ENCODE results near the gene RMND5B. TPM values are rescaled to one million over a fixed set of nuclear protein-coding genes. Genes with fewer than 3 reads are reported as not detected.
"Not testable (repeated sequence)": the region's sequence is repeated elsewhere in the genome, so short reads cannot be mapped to it uniquely, and the experiment has no call there.

Gene RMND5B
- polyA plus RNA-seq, 2 donors: 75.2 to 90.8 TPM

GRCh38 chr5:178196281-178196812, 65.5 kb downstream of the RMND5B start:
- Histone ChIP-seq H3K4me1 (ENCODE audit: control insufficient read depth in 2 of 2, insufficient read depth in 2 of 2, low read length in 1 of 2) (peaks cover 0 to 10% of the 10 kb centered on the region in 2 donors), H3K27me3 (ENCODE audit: control insufficient read depth in 1 of 2, insufficient read depth in 2 of 2, low read length in 2 of 2) (no peaks in the 10 kb centered on the region), H3K4me3 (ENCODE audit: low read depth in 1 of 2, low read length in 2 of 2) (no peak overlapping the region), H3K36me3 (ENCODE audit: control insufficient read depth in 2 of 2, insufficient read depth in 2 of 2, low read length in 1 of 2) (no peaks in the 10 kb centered on the region), H3K27ac (ENCODE audit: low read depth in 2 of 2, low read length in 1 of 2) (no peak overlapping the region), H3K9me3 (ENCODE audit: control insufficient read depth in 2 of 2, insufficient read depth in 1 of 2, low read depth in 1 of 2, low read length in 1 of 2) (no peaks in the 10 kb centered on the region)
- WGBS, 2 donors: 80 to 82% methylated on average over 7 of the region's 7 CpGs

- 79 to 87% methylated on average over 8 of the region's 8 CpGs for WGBS, 2 donors
- Histone ChIP-seq H3K36me3 (ENCODE audit: control insufficient read depth in 2 of 2, insufficient read depth in 2 of 2, low read length in 1 of 2) (no peaks in the 10 kb centered on the region), H3K9me3 (ENCODE audit: control insufficient read depth in 2 of 2, insufficient read depth in 1 of 2, low read depth in 1 of 2, low read length in 1 of 2) (no peaks in the 10 kb centered on the region), H3K4me1 (ENCODE audit: control insufficient read depth in 2 of 2, insufficient read depth in 2 of 2, low read length in 1 of 2) (peaks cover 0 to 13% of the 10 kb centered on the region in 2 donors), H3K27ac (ENCODE audit: low read depth in 2 of 2, low read length in 1 of 2) (no peak overlapping the region), H3K27me3 (ENCODE audit: control insufficient read depth in 1 of 2, insufficient read depth in 2 of 2, low read length in 2 of 2) (no peaks in the 10 kb centered on the region), H3K4me3 (ENCODE audit: low read depth in 1 of 2, low read length in 2 of 2) (no peak overlapping the region)
These were observed 66.2 kb downstream of the RMND5B start for GRCh38 chr5:178196986-178197385.

- 75 to 88% methylated on average over 11 of the region's 11 CpGs for WGBS, 2 donors
- H3K4me1 ChIP-seq (ENCODE audit: control insufficient read depth in 2 of 2, insufficient read depth in 2 of 2, low read length in 1 of 2): peaks cover 0 to 15% of the 10 kb centered on the region in 2 donors
- H3K27me3 ChIP-seq (ENCODE audit: control insufficient read depth in 1 of 2, insufficient read depth in 2 of 2, low read length in 2 of 2); H3K36me3 ChIP-seq (ENCODE audit: control insufficient read depth in 2 of 2, insufficient read depth in 2 of 2, low read length in 1 of 2); H3K4me3 ChIP-seq (ENCODE audit: low read depth in 1 of 2, low read length in 2 of 2); H3K9me3 ChIP-seq (ENCODE audit: control insufficient read depth in 2 of 2, insufficient read depth in 1 of 2, low read depth in 1 of 2, low read length in 1 of 2); H3K27ac ChIP-seq (ENCODE audit: low read depth in 2 of 2, low read length in 1 of 2): not testable (repeated sequence)
These were observed 67.3 kb downstream of the RMND5B start for GRCh38 chr5:178198151-178198550.

GRCh38 chr5:178198706-178199105, 67.9 kb downstream of the RMND5B start:
- no peak overlapping the region for H3K4me3 ChIP-seq (ENCODE audit: low read depth in 1 of 2, low read length in 2 of 2)
- 79 to 81% methylated on average over 10 to 11 of the region's 11 CpGs for WGBS, 2 donors
- H3K36me3 ChIP-seq (ENCODE audit: control insufficient read depth in 2 of 2, insufficient read depth in 2 of 2, low read length in 1 of 2): no peaks in the 10 kb centered on the region
- no peaks in the 10 kb centered on the region for H3K27me3 ChIP-seq (ENCODE audit: control insufficient read depth in 1 of 2, insufficient read depth in 2 of 2, low read length in 2 of 2)
- H3K4me1 ChIP-seq (ENCODE audit: control insufficient read depth in 2 of 2, insufficient read depth in 2 of 2, low read length in 1 of 2): peaks cover 0 to 11% of the 10 kb centered on the region in 2 donors
- H3K9me3 ChIP-seq (ENCODE audit: control insufficient read depth in 2 of 2, insufficient read depth in 1 of 2, low read depth in 1 of 2, low read length in 1 of 2): no peaks in the 10 kb centered on the region
- H3K27ac ChIP-seq (ENCODE audit: low read depth in 2 of 2, low read length in 1 of 2): no peak overlapping the region

- WGBS, 2 donors: 52 to 62% methylated on average over 12 of the region's 12 CpGs
- no peaks in the 10 kb centered on the region for H3K27me3 ChIP-seq (ENCODE audit: control insufficient read depth in 1 of 2, insufficient read depth in 2 of 2, low read length in 2 of 2)
- H3K27ac ChIP-seq (ENCODE audit: low read depth in 2 of 2, low read length in 1 of 2): peak overlapping the region in 1 of 2 donors; percentile 50
- peaks cover 0 to 7% of the 10 kb centered on the region in 2 donors for H3K4me1 ChIP-seq (ENCODE audit: control insufficient read depth in 2 of 2, insufficient read depth in 2 of 2, low read length in 1 of 2)
- no peaks in the 10 kb centered on the region for H3K9me3 ChIP-seq (ENCODE audit: control insufficient read depth in 2 of 2, insufficient read depth in 1 of 2, low read depth in 1 of 2, low read length in 1 of 2)
- H3K36me3 ChIP-seq (ENCODE audit: control insufficient read depth in 2 of 2, insufficient read depth in 2 of 2, low read length in 1 of 2): no peaks in the 10 kb centered on the region
- H3K4me3 ChIP-seq (ENCODE audit: low read depth in 1 of 2, low read length in 2 of 2): no peak overlapping the region
These were observed 69.0 kb downstream of the RMND5B start for GRCh38 chr5:178199581-178200434.

Other genes with a start within 250 kb of the RMND5B start
- gene PROP1, start 134.8 kb upstream of the RMND5B start, polyA plus RNA-seq: not detected
- gene N4BP3, start 17.5 kb upstream of the RMND5B start, polyA plus RNA-seq: 10 to 100 TPM; 16.9 to 26.2 TPM
- gene NHP2, start 22.9 kb downstream of the RMND5B start, polyA plus RNA-seq: 100 to 1,000 TPM; 126 to 238 TPM
- not detected for gene GMCL2, start 56.4 kb downstream of the RMND5B start, polyA plus RNA-seq
- 100 to 1,000 TPM; 146 to 154 TPM for gene HNRNPAB, start 73.5 kb downstream of the RMND5B start, polyA plus RNA-seq
- gene PHYKPL, start 101.8 kb downstream of the RMND5B start, polyA plus RNA-seq: 10 to 100 TPM; 21.1 to 35.8 TPM